Ishikawa (cell line): Measurements from ENCODE around the gene ADRB2.

Experiments
- CEBPB ChIP-seq: IDR thresholded peaks from 2 replicates; pipeline ENCODE4 v1.6.1; 2012
- CREB1 ChIP-seq: IDR thresholded peaks from 2 replicates; pipeline ENCODE4 v1.6.1; 2012; ENCODE audit warnings: low read depth
- EGR1 ChIP-seq: IDR thresholded peaks from 2 replicates; pipeline ENCODE4 v1.6.1; 2012
- EP300 ChIP-seq: IDR thresholded peaks from 2 replicates; pipeline ENCODE4 v1.6.1; 2012; ENCODE audit warnings: borderline replicate concordance
- FOXM1 ChIP-seq: IDR thresholded peaks from 2 replicates; pipeline ENCODE4 v1.6.1; 2012; ENCODE audit warnings: low read depth, borderline replicate concordance
- NFIC ChIP-seq: IDR thresholded peaks from 2 replicates; pipeline ENCODE4 v1.6.1; 2012
- RAD21 ChIP-seq: IDR thresholded peaks from 2 replicates; pipeline ENCODE4 v1.6.1; 2012; ENCODE audit warnings: low read depth
- REST ChIP-seq: IDR thresholded peaks from 2 replicates; pipeline ENCODE4 v1.6.1; 2012; ENCODE audit warnings: low read depth, mild to moderate bottlenecking
- TAF1 ChIP-seq: IDR thresholded peaks from 2 replicates; pipeline ENCODE4 v1.6.1; 2012; ENCODE audit warnings: low read depth, mild to moderate bottlenecking
- TCF12 ChIP-seq: IDR thresholded peaks from 2 replicates; pipeline ENCODE4 v1.6.1; 2012; ENCODE audit warnings: low read depth
- TEAD4 ChIP-seq: IDR thresholded peaks from 2 replicates; pipeline ENCODE4 v1.6.1; 2012
- USF1 ChIP-seq: IDR thresholded peaks from 2 replicates; pipeline ENCODE4 v1.6.1; 2012
- YY1 ChIP-seq: IDR thresholded peaks from 2 replicates; pipeline ENCODE4 v1.6.1; 2012; ENCODE audit warnings: low read depth
- ZBTB7A ChIP-seq: IDR thresholded peaks from 2 replicates; pipeline ENCODE4 v1.6.1; 2012; ENCODE audit warnings: low read depth
- TF ChIP-seq, protein P1 (sequence below): IDR thresholded peaks from 2 replicates; pipeline ENCODE4 v1.6.1; 2012

ADRB2 gene

GRCh38 chr5:148804393-148804792 lies 22.0 kb upstream of the ADRB2 start:
- TF ChIP-seq REST, result no peak
- no peak for TF ChIP-seq RAD21
- TF ChIP-seq YY1, result no peak
- TF ChIP-seq TAF1, result no peak

DNA sequence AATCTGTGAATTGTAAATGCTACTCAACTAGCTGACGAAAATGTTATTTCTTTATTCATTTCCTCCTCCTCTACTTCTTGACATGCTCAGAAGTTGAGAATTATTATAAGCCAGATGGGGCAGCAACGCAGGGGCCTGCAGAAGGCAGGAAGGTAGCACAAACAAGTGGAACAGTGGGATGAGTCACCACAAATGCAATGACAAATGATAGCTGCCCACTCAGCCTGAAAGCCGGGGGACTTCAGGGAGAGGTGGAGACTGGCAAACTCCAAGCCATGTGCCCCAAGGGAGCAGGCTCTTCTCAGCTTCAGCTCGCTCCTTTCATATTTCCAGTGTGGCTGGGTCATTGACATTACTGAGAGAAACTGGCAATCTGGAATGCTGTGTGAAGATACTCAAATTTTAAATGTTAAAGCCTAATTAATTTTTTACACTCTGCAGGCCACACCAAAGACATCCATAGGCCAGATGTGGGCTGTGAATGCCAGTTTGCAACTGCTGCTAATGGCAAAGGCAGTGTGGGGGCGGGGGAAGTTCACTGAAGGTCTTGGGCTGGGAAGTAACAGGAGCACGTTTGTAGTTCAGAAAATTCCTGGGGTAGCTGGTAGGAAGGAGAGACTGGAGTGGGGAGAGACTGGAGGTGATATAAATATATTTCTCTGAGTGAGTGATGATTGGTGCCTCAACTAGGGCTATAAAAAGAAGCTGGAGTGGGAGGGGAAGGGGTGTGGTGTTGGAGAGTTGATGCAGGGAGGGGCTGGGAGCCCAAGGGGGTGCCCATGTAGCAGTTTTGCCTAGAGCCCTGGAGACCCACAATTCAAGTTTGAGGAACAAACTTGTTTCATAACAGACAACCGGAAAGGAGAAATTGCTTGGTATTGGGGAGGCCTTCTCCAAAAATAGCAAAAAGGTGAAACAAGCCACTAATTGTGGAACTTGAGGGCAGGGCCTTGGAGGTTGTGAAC lies 20.8 kb upstream of the ADRB2 start:
- TF ChIP-seq TEAD4 (no peak), EGR1 (no peak), USF1 (no peak), TAF1 (no peak), REST (no peak), FOXM1 (no peak), RAD21 (no peak), YY1 (no peak), TCF12 (no peak), CEBPB (no peak), NFIC (no peak), ZBTB7A (no peak), EP300 (no peak), CREB1 (no peak)
- TF ChIP-seq, protein P1, sequence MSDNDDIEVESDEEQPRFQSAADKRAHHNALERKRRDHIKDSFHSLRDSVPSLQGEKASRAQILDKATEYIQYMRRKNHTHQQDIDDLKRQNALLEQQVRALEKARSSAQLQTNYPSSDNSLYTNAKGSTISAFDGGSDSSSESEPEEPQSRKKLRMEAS, result no peak

DNA sequence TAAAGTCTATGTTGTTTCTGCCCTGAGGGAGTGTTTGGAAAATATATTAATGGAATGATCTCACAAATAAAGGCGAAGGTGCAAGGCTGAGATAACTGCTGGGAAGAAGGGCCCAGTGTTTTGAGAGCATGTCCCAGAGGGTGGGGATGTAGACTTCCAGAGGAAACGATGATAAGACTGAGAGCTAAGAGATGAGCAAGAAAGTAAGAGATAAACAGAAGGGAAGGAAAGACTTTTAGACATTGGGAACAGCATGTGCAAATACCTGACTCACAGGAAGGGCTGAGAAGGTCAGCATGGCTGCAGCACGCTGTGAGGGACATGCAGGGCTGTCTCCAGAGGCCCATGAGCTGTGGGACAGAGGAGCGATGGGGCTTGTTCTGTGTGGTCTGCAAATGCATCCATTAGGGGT lies 19.9 kb upstream of the ADRB2 start:
- TF ChIP-seq TEAD4 (no peak), TAF1 (no peak), REST (no peak), FOXM1 (no peak), ZBTB7A (no peak), TCF12 (no peak), USF1 (no peak), CEBPB (no peak), EP300 (no peak), YY1 (no peak), RAD21 (no peak), CREB1 (no peak), NFIC (no peak), EGR1 (no peak)
- TF ChIP-seq, protein P1, result no peak

GRCh38 chr5:148807851-148808250 lies 18.6 kb upstream of the ADRB2 start:
- TF ChIP-seq RAD21 (no peak), TAF1 (no peak), USF1 (no peak), ZBTB7A (no peak), YY1 (no peak)
